ENCODE measurements around the gene TCEAL7.

TCEAL7 gene

GRCh38 chrX:103369479-103369878 lies 39.4 kb downstream of the TCEAL7 start:
- DNase-seq = no peak

DNA sequence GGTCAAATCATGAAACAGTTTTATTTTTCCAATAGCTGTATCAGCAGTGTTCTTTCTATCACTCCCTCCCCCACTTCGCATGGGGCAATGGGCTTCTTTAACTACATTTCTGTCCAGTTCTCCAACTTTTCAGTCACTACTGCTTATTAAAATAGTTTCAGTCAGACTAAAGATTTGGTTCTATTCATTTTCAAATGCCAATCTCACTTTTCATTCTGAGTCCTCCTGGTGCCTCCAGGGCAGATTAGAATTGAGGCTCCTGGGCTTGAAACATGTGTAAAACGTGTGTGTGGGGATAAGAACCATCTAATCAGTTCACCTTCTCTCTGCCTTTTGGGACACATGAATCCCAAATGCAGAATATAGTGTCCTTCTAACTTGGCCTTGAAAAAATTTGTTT lies 42.8 kb downstream of the TCEAL7 start:
- no peak for DNase-seq

GRCh38 chrX:103373581-103373980 lies 43.5 kb downstream of the TCEAL7 start:
- DNase-seq = no peak

DNA sequence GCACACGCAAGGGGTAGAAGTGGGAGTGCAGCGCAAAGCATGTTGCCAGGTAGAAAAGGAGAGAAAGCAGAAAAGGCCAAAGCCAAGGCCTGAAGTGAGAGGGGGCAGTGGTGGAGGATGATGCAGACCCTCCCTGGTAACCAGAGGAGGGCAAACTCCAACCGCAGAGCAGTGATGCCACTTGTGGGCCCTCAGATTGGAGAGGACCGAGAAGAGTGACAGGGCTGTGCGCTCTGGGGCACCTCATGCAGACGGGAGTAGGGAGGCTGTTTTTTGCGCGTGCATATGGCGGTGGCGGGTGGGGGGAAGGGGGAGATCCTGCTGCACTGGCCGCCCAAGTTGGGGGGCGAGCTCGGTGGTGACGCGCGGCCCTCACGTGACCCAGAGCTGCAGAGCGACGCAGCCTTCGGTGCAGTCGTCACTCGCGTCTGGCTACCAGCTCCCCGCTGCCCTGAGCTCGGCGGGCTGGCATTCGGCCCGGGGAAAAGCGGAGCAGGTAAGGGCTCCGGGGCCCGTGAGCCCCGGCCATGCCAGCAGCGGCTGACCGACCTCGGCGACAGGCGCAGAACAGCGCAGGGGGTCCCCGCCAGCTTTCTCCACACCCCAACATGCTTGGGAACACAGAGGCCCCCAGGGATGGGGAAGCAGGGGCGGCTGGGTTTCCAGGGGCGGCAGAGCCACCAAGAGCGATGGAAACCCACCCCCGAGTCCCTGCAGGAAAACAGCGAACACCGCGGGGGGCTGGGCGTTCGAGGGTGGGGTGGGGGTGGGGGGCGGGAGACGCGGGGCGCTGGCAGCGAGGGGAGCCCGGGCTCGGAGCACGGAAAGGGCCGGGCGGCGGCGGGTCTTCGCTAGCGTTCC lies 46.3 kb downstream of the TCEAL7 start, which contains the start of gene BEX3:
Gene BEX3 (plus strand): TSS at position 421 of the 861 bp plus-strand sequence. CDS start 984 bp downstream, outside the sequence.
- DNase-seq = no peak

GRCh38 chrX:103376979-103377324 lies 46.9 kb downstream of the TCEAL7 start:
- no peak for DNase-seq

- DNase-seq = no peak
Measured at GRCh38 chrX:103378990-103379389, 49.0 kb downstream of the TCEAL7 start.
